NCI-H128 (cell line): Measurements from ENCODE around the gene C2orf78.

Experiments
- DNase-seq: peaks from one replicate; lab custom pipeline; 2025; ENCODE audit not compliant: unreplicated experiment; lab: John Stamatoyannopoulos, UW

Gene C2orf78

GRCh38 chr2:73837847-73838585, 54.0 kb downstream of the C2orf78 start:
- DNase-seq: no peak

GRCh38 chr2:73838889-73839534, 55.0 kb downstream of the C2orf78 start:
- no peak for DNase-seq

GRCh38 chr2:73839653-73840411, 55.8 kb downstream of the C2orf78 start:
- DNase-seq: no peak

GRCh38 chr2:73841912-73842738, 58.1 kb downstream of the C2orf78 start:
- DNase-seq: no peak

GRCh38 chr2:73842739-73843019, 58.7 kb downstream of the C2orf78 start:
- no peak for DNase-seq

GRCh38 chr2:73844087-73844486, 60.1 kb downstream of the C2orf78 start:
- no peak for DNase-seq

- DNase-seq: peak; percentile 39
These were observed 66.0 kb downstream of the C2orf78 start for GRCh38 chr2:73850009-73850408.

GRCh38 chr2:73851274-73851673, 67.3 kb downstream of the C2orf78 start:
- no peak for DNase-seq

- no peak for DNase-seq
These were observed 68.0 kb downstream of the C2orf78 start for GRCh38 chr2:73852020-73852419.

- DNase-seq: no peak
These were observed 71.5 kb downstream of the C2orf78 start for GRCh38 chr2:73855526-73855925.

- no peak for DNase-seq
These were observed 72.2 kb downstream of the C2orf78 start for GRCh38 chr2:73856214-73856613.

- no peak for DNase-seq
These were observed 76.0 kb downstream of the C2orf78 start for GRCh38 chr2:73859721-73860586.

GRCh38 chr2:73862987-73863386, 79.0 kb downstream of the C2orf78 start:
- no peak for DNase-seq
